Lower leg skin (tissue), 3 donors: ENCODE data around the gene TTC34.

ENCODE experiments used
- CTCF ChIP-seq, 3 donors: fragments of 450-650 bp; IDR thresholded peaks; one replicate each; pipeline ENCODE4 v1.5.1; 2016; ENCODE audit warnings: antibody characterized with exemption in 3 of 3, mild to moderate bottlenecking in 3 of 3, moderate library complexity in 2 of 3
- POLR2A ChIP-seq, 2 donors: fragments of 450-650 bp; IDR thresholded peaks; one replicate each; pipeline ENCODE4 v1.6.1; 2016 to 2017; ENCODE audit warnings: antibody characterized with exemption in 2 of 2, mild to moderate bottlenecking in 1 of 2, moderate library complexity in 1 of 2

- TF ChIP-seq POLR2A (IDR thresholded peaks at IDR 0.05) (no peak), CTCF (IDR thresholded peaks at IDR 0.05) (no peak)
Observed at GRCh38 chr1:2614145-2614544, 187.3 kb downstream of the TTC34 start.
